AG09319 (cell line): Measurements from ENCODE around the gene HERPUD2.

Source experiments
- DNase-seq: peaks from one replicate; pipeline ENCODE4 v3.0.0-alpha.2; 2010; ENCODE audit warnings: low read depth; ENCODE audit errors: extremely low read depth
- TF ChIP-seq, protein P1 (sequence below): IDR thresholded peaks from 2 replicates; pipeline ENCODE4 v1.5.1; 2011; ENCODE audit warnings: low read depth, mild to moderate bottlenecking, inconsistent platforms, low read length, moderate library complexity

The HERPUD2 gene

DNA sequence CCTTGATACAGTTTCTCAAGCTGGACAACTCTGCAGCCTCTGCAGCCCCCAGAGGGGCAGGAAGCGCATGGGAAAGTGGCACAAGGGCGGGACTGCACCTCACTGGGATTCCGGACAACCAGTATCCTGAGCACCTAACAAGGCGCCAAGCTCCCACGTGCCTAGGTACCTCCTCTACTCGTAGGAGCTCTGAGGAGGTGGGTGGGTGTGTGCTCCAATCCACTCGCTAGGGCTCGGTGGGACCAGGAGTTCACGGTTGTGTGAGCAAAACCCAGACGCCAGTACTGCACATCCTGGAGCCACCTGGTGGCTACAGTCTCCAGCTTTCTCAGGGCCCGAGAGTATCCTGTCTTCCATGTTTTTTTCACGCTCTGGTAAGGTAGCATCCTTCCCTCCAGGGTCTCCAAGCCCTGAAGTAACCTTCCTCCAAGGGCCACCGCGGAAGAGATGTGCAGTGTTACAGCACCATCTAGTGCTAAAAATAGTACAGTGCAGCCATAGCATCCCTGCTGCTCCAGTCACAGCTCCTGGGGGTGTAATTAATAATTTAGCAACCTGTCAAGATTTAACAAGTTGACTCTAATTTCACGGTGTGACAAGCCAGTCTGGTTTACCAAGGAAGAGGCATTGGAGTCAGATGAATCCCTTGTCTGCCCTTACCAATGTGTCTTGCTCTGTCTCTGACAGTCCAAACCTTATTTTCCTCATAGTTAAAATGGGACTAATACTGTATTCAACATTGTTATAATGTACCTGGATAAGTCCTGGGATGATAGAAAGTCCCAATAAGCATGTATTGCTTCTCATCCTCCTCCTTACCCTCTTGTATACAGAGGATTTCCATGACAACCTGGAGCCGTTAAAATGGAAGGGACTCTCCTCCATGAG lies 70.4 kb downstream of the HERPUD2 start:
- DNase-seq = no peak
- TF ChIP-seq, protein P1, sequence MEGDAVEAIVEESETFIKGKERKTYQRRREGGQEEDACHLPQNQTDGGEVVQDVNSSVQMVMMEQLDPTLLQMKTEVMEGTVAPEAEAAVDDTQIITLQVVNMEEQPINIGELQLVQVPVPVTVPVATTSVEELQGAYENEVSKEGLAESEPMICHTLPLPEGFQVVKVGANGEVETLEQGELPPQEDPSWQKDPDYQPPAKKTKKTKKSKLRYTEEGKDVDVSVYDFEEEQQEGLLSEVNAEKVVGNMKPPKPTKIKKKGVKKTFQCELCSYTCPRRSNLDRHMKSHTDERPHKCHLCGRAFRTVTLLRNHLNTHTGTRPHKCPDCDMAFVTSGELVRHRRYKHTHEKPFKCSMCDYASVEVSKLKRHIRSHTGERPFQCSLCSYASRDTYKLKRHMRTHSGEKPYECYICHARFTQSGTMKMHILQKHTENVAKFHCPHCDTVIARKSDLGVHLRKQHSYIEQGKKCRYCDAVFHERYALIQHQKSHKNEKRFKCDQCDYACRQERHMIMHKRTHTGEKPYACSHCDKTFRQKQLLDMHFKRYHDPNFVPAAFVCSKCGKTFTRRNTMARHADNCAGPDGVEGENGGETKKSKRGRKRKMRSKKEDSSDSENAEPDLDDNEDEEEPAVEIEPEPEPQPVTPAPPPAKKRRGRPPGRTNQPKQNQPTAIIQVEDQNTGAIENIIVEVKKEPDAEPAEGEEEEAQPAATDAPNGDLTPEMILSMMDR = peak; percentile 80

DNA sequence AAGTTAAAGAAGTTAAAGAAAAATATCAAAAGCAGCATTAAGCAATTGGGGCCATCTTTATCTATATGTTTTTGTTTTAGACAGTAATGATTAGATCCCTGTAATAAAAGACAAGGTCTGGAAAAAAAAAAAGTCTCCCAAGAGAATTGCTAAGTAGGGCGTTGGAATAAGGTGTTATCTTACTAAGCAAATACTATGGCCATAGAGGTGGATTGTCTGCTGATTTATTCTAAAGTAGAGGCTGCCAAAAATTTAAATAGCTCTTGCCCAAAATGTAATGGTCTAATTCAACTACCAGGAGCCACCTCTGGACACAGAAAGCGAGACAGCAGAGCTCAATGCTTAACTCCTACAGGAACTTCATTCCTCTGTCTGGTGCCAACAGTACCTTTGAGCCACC lies 71.6 kb downstream of the HERPUD2 start:
- no peak for DNase-seq
- TF ChIP-seq, protein P1 = no peak

DNA sequence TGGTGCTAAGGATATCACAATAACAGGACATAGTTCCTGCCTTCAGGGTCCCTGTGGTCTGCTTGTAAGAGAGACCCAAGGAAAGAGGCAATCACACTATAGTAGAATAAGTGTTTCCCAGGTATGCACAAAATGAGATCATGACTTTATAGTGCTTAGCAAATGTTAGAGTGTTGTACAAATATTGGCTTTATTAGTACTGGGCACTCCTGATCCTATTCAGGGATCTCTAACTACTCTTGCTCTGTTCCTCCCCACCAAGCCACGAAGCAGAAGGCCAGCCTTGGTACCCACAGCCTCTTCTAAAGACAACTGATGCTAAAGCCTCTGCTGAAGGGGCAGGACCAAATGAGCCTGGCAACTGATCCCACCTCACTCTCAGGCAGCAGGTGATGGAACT lies 75.1 kb downstream of the HERPUD2 start:
- no peak for DNase-seq
- TF ChIP-seq, protein P1 = no peak

DNA sequence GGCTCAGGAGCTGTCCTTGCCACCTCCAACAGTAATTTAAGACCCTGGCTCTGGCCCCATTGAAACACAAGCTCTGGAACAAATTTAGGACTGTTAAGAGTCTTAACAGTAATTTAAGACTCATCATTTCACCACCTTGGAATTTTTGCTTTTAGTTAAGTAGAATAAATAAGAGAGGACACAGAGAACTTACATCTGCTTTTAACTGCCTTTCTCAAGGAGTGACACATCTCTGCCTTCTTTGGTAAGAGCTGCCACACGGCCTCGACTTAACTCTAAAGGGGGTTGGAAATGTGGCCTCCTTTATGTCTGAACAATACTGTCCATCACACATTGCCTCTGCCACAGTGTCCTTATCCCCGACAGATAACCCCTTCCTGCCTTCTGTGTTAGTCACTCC lies 77.9 kb downstream of the HERPUD2 start:
- TF ChIP-seq, protein P1 = no peak
- no peak for DNase-seq

DNA sequence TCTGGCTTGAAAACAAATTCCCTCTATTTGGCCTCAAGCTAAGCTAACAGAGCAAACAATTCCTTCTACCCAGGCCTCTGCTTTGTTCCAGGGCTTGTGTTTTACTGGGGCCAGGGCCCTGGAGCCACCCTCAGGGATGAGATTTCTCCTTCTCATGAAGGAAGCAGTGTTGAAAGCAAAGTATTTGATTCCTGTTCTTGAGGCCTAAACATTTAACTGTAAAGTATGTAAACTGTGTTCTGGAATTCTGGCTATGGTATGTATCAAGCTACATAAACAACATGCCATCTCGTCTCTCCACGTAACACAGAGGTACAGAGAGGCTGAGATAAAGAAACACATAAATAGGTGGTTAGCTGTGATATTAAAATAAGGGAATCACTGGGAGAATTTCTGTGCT lies 81.8 kb downstream of the HERPUD2 start:
- no peak for DNase-seq

DNA sequence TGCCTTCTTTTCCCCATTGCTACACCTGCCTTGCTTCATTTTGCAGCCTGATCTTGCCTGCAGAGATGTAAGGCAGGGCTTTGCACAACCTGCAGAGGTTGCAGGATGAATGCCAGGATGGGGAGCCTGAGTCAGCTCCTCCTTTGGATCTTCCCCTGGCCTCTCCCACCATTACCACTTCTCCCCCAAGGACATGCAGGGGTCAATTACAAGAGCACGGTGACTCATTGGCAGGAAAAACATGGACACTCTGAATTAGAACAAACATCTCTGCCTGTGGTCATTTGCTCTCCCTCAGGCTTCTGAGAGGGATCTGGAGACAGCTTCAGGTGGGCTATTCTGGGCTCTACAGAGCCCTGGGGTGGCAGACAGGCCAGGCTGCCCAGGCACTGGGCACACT lies 89.2 kb downstream of the HERPUD2 start:
- peak; percentile 14 for DNase-seq
- TF ChIP-seq, protein P1 = no peak

More for the DNA sequence above, 81.8 kb downstream of the HERPUD2 start:
- TF ChIP-seq, protein P1 = no peak

DNA sequence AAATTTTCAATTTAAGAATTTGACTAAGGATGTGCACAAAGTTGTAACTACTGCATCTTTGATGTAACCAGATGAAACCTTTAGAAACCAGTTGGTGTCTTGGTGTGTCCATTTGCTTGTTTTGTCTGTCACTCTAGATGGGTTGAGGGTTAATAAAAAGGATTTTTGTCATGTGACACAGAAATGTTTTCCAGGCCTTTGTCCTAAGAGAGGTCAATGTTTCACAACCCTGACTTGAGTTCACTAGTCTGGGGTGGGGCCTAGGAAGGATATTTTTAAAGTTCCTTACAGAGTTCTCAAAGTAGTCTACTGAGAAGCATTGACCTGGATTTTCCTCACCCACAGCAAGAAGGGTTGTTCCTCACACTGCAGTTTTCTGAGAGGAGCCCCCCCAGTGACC lies 90.3 kb downstream of the HERPUD2 start:
- TF ChIP-seq, protein P1 = no peak
- DNase-seq = no peak
